ENCODE measurements around the gene RPL27. TPM values are rescaled to one million over a fixed set of nuclear protein-coding genes. Genes with fewer than 3 reads are reported as not detected.
A peak's percentile ranks its signal among the peaks of the same experiment; 100 is the strongest.

RPL27 gene
- total and polyA plus RNA-seq, 2 of the 13 experiments (the other 11 are each of a cell fraction or from before 2014, with no cell fraction given): 1,585 to 5,840 TPM

GRCh38 chr17:42997984-42998938 lies at the start of gene RPL27 (continued):
- TF ChIP-seq, protein P1, sequence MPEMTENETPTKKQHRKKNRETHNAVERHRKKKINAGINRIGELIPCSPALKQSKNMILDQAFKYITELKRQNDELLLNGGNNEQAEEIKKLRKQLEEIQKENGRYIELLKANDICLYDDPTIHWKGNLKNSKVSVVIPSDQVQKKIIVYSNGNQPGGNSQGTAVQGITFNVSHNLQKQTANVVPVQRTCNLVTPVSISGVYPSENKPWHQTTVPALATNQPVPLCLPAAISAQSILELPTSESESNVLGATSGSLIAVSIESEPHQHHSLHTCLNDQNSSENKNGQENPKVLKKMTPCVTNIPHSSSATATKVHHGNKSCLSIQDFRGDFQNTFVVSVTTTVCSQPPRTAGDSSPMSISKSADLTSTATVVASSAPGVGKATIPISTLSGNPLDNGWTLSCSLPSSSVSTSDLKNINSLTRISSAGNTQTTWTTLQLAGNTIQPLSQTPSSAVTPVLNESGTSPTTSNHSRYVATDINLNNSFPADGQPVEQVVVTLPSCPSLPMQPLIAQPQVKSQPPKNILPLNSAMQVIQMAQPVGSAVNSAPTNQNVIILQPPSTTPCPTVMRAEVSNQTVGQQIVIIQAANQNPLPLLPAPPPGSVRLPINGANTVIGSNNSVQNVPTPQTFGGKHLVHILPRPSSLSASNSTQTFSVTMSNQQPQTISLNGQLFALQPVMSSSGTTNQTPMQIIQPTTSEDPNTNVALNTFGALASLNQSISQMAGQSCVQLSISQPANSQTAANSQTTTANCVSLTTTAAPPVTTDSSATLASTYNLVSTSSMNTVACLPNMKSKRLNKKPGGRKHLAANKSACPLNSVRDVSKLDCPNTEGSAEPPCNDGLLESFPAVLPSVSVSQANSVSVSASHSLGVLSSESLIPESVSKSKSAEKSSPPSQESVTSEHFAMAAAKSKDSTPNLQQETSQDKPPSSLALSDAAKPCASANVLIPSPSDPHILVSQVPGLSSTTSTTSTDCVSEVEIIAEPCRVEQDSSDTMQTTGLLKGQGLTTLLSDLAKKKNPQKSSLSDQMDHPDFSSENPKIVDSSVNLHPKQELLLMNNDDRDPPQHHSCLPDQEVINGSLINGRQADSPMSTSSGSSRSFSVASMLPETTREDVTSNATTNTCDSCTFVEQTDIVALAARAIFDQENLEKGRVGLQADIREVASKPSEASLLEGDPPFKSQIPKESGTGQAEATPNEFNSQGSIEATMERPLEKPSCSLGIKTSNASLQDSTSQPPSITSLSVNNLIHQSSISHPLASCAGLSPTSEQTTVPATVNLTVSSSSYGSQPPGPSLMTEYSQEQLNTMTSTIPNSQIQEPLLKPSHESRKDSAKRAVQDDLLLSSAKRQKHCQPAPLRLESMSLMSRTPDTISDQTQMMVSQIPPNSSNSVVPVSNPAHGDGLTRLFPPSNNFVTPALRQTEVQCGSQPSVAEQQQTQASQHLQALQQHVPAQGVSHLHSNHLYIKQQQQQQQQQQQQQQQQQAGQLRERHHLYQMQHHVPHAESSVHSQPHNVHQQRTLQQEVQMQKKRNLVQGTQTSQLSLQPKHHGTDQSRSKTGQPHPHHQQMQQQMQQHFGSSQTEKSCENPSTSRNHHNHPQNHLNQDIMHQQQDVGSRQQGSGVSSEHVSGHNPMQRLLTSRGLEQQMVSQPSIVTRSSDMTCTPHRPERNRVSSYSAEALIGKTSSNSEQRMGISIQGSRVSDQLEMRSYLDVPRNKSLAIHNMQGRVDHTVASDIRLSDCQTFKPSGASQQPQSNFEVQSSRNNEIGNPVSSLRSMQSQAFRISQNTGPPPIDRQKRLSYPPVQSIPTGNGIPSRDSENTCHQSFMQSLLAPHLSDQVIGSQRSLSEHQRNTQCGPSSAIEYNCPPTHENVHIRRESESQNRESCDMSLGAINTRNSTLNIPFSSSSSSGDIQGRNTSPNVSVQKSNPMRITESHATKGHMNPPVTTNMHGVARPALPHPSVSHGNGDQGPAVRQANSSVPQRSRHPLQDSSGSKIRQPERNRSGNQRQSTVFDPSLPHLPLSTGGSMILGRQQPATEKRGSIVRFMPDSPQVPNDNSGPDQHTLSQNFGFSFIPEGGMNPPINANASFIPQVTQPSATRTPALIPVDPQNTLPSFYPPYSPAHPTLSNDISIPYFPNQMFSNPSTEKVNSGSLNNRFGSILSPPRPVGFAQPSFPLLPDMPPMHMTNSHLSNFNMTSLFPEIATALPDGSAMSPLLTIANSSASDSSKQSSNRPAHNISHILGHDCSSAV (CRISPR knock-in tag; IDR thresholded peaks at IDR 0.05; ENCODE audit: borderline replicate concordance): no peak
- TF ChIP-seq ZNF282 (IDR thresholded peaks at IDR 0.05; ENCODE audit: partially characterized antibody) (no peak), ZNF747 (CRISPR knock-in tag; IDR thresholded peaks at IDR 0.05; ENCODE audit: borderline replicate concordance) (peak; percentile 99), NFKB2 (CRISPR knock-in tag; IDR thresholded peaks at IDR 0.05; ENCODE audit: borderline replicate concordance) (peak; percentile 94; the same call in 1 of the 2 replicates), ZNF775 (CRISPR knock-in tag; IDR thresholded peaks at IDR 0.05; ENCODE audit: borderline replicate concordance) (peak; percentile 78), DR1 (CRISPR knock-in tag; IDR thresholded peaks at IDR 0.05) (peak; percentile 99), USF2 (IDR thresholded peaks at IDR 0.05; ENCODE audit: low read depth, low read length) (no peak), USF2 (CRISPR knock-in tag; IDR thresholded peaks at IDR 0.05; ENCODE audit: borderline replicate concordance) (peak; percentile 74), GFI1 (CRISPR knock-in tag; IDR thresholded peaks at IDR 0.05; ENCODE audit: borderline replicate concordance) (peak; percentile 85), ZNF3 (CRISPR knock-in tag; IDR thresholded peaks at IDR 0.05) (no peak), JUND (CRISPR knock-in tag; IDR thresholded peaks at IDR 0.05) (peak; percentile 82; the same call in 1 of the 2 replicates), ZNF740 (CRISPR knock-in tag; IDR thresholded peaks at IDR 0.05) (no peak), ZNF616 (CRISPR knock-in tag; IDR thresholded peaks at IDR 0.05; ENCODE audit: low read depth) (no peak), RBM39 (IDR thresholded peaks at IDR 0.05; ENCODE audit: low read depth, low read length, poor library complexity, severe bottlenecking) (peak; percentile 98), RAD21 (CRISPR knock-in tag; IDR thresholded peaks at IDR 0.05) (peak; percentile 85)
- TF ChIP-seq, protein P2, sequence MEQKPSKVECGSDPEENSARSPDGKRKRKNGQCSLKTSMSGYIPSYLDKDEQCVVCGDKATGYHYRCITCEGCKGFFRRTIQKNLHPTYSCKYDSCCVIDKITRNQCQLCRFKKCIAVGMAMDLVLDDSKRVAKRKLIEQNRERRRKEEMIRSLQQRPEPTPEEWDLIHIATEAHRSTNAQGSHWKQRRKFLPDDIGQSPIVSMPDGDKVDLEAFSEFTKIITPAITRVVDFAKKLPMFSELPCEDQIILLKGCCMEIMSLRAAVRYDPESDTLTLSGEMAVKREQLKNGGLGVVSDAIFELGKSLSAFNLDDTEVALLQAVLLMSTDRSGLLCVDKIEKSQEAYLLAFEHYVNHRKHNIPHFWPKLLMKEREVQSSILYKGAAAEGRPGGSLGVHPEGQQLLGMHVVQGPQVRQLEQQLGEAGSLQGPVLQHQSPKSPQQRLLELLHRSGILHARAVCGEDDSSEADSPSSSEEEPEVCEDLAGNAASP (CRISPR knock-in tag; IDR thresholded peaks at IDR 0.05; ENCODE audit: borderline replicate concordance): peak; percentile 93

All from HepG2 (cell line).